PC-3 (cell line): Measurements from ENCODE around the gene TMEM187. TPM values are rescaled to one million over a fixed set of nuclear protein-coding genes. Genes with fewer than 3 reads are reported as not detected.
A peak's percentile ranks its signal among the peaks of the same experiment; 100 is the strongest.

Experiments
- ATAC-seq: fragments of 200-7000 bp; cut with Tn5 transposase; 2 replicates; pipeline ENCODE4 v1.9.1; 2020; ENCODE audit warnings: mild to moderate bottlenecking, moderate library complexity
- BruUV-seq: library from RNA; stranded (reverse); fragments of 400-500 nt; replicated peaks from 2 replicates; lab custom pipeline; 2021; lab: Mats Ljungman, UMichigan
- CTCF ChIA-PET: fragments of 300-600 bp; sonication (Branson Sonifier 250); formaldehyde crosslinking; loops from one replicate; lab custom pipeline; 2022; ENCODE audit warnings: antibody characterized with exemption; lab: Charles Lee
- POLR2A ChIA-PET: fragments of 300-600 bp; sonication (Branson Sonifier 250); formaldehyde crosslinking; loops from one replicate; lab custom pipeline; 2022; ENCODE audit warnings: antibody characterized with exemption; ENCODE audit not compliant: unreplicated experiment; lab: Charles Lee
- DNase-seq: peaks from one replicate; pipeline ENCODE4 v3.0.0-alpha.2; 2015
- H2AFZ ChIP-seq: fragments of 300-600 bp; sonication (generic); 2 replicates; pipeline ENCODE4 v1.6.0; 2016; ENCODE audit warnings: antibody characterized with exemption, low read length
- H3F3A ChIP-seq: fragments of 300-600 bp; sonication (generic); one replicate; pipeline ENCODE4 v1.6.0; 2017; ENCODE audit warnings: antibody characterized with exemption, low read length, control low read depth, mild to moderate bottlenecking; ENCODE audit not compliant: unreplicated experiment
- H3K27ac ChIP-seq: fragments of 300-600 bp; sonication (generic); 2 replicates; pipeline ENCODE4 v1.5.1; 2016; ENCODE audit warnings: mild to moderate bottlenecking, low read length
- H3K27me3 ChIP-seq: fragments of 300-600 bp; sonication (generic); 2 replicates; pipeline ENCODE4 v1.6.1; 2016; ENCODE audit warnings: low read length, mixed read lengths
- H3K36me3 ChIP-seq: fragments of 300-600 bp; sonication (generic); 2 replicates; pipeline ENCODE4 v1.6.1; 2016; ENCODE audit warnings: low read depth, mixed run types, low read length, mixed read lengths
- H3K4me1 ChIP-seq: fragments of 300-600 bp; sonication (generic); 2 replicates; pipeline ENCODE4 v1.5.1; 2016; ENCODE audit warnings: low read length; ENCODE audit not compliant: insufficient read depth
- H3K4me2 ChIP-seq: fragments of 300-600 bp; sonication (generic); 2 replicates; pipeline ENCODE4 v1.6.0; 2016; ENCODE audit warnings: low read length
- H3K4me3 ChIP-seq: fragments of 300-600 bp; sonication (generic); 2 replicates; pipeline ENCODE4 v1.5.1; 2016; ENCODE audit warnings: mild to moderate bottlenecking, low read length, mixed read lengths
- H3K79me2 ChIP-seq: fragments of 300-600 bp; sonication (generic); 2 replicates; pipeline ENCODE4 v1.6.1; 2017; ENCODE audit warnings: low read length, mixed read lengths
- H3K9ac ChIP-seq: fragments of 300-600 bp; sonication (generic); 2 replicates; pipeline ENCODE4 v1.6.0; 2016; ENCODE audit warnings: mild to moderate bottlenecking, low read length
- H3K9me2 ChIP-seq: fragments of 300-600 bp; sonication (generic); replicated peaks from 2 replicates; pipeline ENCODE4 v1.6.1; 2016; ENCODE audit warnings: mixed run types, low read length, mixed read lengths
- H3K9me3 ChIP-seq: fragments of 300-600 bp; sonication (generic); 2 replicates; pipeline ENCODE4 v1.6.1; 2016; ENCODE audit warnings: low read length, mixed read lengths
- H4K20me1 ChIP-seq: fragments of 300-600 bp; sonication (generic); 2 replicates; pipeline ENCODE4 v1.6.1; 2016; ENCODE audit warnings: low read length, mixed read lengths
- CTCF ChIP-seq: fragments of 300-600 bp; sonication (generic); conservative IDR thresholded peaks from 2 replicates; pipeline ENCODE4 v1.5.1; 2017; ENCODE audit warnings: antibody characterized with exemption, low read depth, mild to moderate bottlenecking, low read length
- EZH2 ChIP-seq: fragments of 300-600 bp; sonication (generic); IDR thresholded peaks from one replicate; pipeline ENCODE4 v1.6.1; 2017; ENCODE audit warnings: antibody characterized with exemption, mild to moderate bottlenecking, low read length; ENCODE audit not compliant: unreplicated experiment
- EZH2phosphoT487 ChIP-seq: fragments of 300-600 bp; sonication (generic); IDR thresholded peaks from 2 replicates; pipeline ENCODE4 v1.6.1; 2018; ENCODE audit warnings: mild to moderate bottlenecking, antibody characterized with exemption, low read length, borderline replicate concordance
- intact Hi-C: fragments of 100-400 bp; cut with micrococcal nuclease; formaldehyde crosslinking; loops from 2 replicates; pipeline ENCODE4 v1.9.0; 2023
- total RNA-seq: library from RNA; depleted of rRNA; stranded (reverse); fragments of >200 nt; gene quantifications from 2 replicates; pipeline ENCODE4 v1.2.3, GENCODE V29; 2014

TMEM187 gene
- total RNA-seq, 1 experiment from 2014 or later, result 10.6 TPM

GRCh38 chrX:154021131-154021611 lies 48.6 kb downstream of the TMEM187 start:
- Histone ChIP-seq H3K27ac (no peak overlapping the region), H3K4me1 (peaks cover 24% of the 10 kb centered on the region), H3K36me3 (peaks cover 11% of the 10 kb centered on the region), H3K4me2 (peak overlapping the region; percentile 98; the same call in 1 of the 2 replicates), H3K79me2 (peaks cover 45% of the 10 kb centered on the region), H3F3A (no peaks in the 10 kb centered on the region), H3K9me3 (no peaks in the 10 kb centered on the region), H3K27me3 (no peaks in the 10 kb centered on the region), H3K9ac (no peak overlapping the region), H3K4me3 (no peak overlapping the region; the same call in 1 of the 2 replicates), H4K20me1 (no peaks in the 10 kb centered on the region), H3K9me2 (no peaks in the 10 kb centered on the region), H2AFZ (no peak overlapping the region)
- intact Hi-C loops, result no loop called here
- no peak for ATAC-seq
- TF ChIP-seq CTCF (no peak), EZH2 (no peak), EZH2phosphoT487 (no peak)
- CTCF ChIA-PET, result no interaction called here
- BruUV-seq, result no TSS peak
- no peak for DNase-seq
- POLR2A ChIA-PET, result no interaction called here

DNA sequence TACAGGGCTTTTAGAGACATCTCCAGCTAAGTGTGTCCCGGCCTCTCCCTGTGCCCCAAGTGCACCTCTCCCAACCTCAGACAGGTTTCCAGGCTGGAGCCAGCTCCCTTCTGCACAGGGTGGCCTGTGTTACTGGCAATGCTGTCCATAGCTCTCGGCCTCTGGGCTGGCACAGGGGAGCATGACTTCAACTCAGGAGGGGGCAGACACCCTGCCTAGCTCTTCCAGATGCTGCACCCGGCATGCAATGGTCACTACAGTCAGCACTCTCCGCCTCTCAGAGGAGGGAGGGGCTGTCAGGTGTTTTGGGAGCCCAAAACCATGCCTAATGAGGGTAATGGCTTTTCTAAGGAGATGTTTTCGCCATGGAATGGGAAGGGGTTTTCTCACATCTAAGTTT lies 49.6 kb downstream of the TMEM187 start:
- Histone ChIP-seq H3K4me2 (no peak overlapping the region), H3K4me1 (peaks cover 23% of the 10 kb centered on the region), H3K4me3 (no peak overlapping the region), H3F3A (no peaks in the 10 kb centered on the region), H3K9me2 (no peaks in the 10 kb centered on the region), H4K20me1 (no peaks in the 10 kb centered on the region), H3K79me2 (peaks cover 35% of the 10 kb centered on the region), H3K36me3 (0 out of 2 replicates have a peak, but pooled peaks cover 2% of the 10 kb centered on the region), H3K27ac (no peak overlapping the region), H3K9me3 (no peaks in the 10 kb centered on the region), H3K27me3 (no peaks in the 10 kb centered on the region), H2AFZ (no peak overlapping the region), H3K9ac (no peak overlapping the region)
- intact Hi-C loops, result no loop called here
- no peak for DNase-seq
- no peak for ATAC-seq
- CTCF ChIA-PET, result no interaction called here
- TF ChIP-seq EZH2phosphoT487 (no peak), EZH2 (no peak), CTCF (no peak)
- POLR2A ChIA-PET, result no interaction called here
- BruUV-seq, result no TSS peak

DNA sequence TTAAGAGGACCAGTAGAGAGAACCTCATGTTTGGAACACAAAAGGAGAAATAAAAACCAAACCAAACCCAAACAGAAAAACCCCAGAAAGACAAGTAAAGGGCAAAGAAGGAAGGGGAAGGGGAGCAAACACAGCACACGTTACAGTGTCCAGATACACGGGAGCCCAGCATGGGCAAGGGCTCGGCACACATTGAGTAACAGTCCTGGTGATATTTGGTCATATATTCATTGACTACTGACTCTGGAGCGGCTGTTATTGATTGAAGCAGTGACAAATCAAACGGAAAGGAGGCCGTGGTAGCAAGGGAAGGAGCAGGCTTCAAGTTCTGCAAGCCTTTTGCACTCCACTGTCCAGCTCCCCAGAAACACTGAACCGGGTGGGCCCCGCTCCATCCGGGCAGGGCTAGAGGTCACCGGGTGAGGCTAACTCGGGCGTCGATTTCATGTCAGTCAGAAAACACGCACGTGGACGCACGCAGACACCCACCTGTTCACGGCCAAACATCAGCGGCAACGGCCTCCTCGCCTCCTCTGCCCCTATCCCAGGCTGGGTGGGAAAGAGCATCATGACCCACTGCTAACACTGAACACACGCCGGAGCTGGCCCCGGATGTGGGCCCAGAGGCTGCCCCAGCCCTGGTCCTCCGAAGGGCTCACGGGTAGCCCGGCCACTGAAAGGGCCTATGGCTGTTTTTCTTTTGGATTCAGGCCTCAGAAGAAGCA lies 50.9 kb downstream of the TMEM187 start:
- no TSS peak for BruUV-seq
- Histone ChIP-seq H4K20me1 (no peaks in the 10 kb centered on the region), H3K4me2 (no peak overlapping the region), H3K9ac (no peak overlapping the region), H3F3A (no peaks in the 10 kb centered on the region), H3K27ac (no peak overlapping the region), H3K27me3 (no peaks in the 10 kb centered on the region), H2AFZ (no peak overlapping the region), H3K4me1 (peaks cover 15% of the 10 kb centered on the region), H3K36me3 (no peaks in the 10 kb centered on the region), H3K9me3 (no peaks in the 10 kb centered on the region), H3K79me2 (peaks cover 22% of the 10 kb centered on the region), H3K4me3 (no peak overlapping the region), H3K9me2 (no peaks in the 10 kb centered on the region)
- intact Hi-C loops, result no loop called here
- ATAC-seq (no peak), DNase-seq (no peak)
- ChIA-PET POLR2A (no interaction called here), CTCF (no interaction called here)
- no peak for TF ChIP-seq EZH2
- no peak for TF ChIP-seq CTCF
- no peak for TF ChIP-seq EZH2phosphoT487
